Vagina (tissue), 2 donors: ENCODE measurements around the gene CISD1.
"Not testable (repeated sequence)": the region's sequence is repeated elsewhere in the genome, so short reads cannot be mapped to it uniquely, and the experiment has no call there.

Source experiments
- POLR2AphosphoS5 ChIP-seq, 2 donors: sonication (generic); formaldehyde crosslinking; IDR thresholded peaks; one replicate each; pipeline ENCODE4 v1.9.0; 2017; ENCODE audit warnings: antibody characterized with exemption in 2 of 2, mild to moderate bottlenecking in 2 of 2, low read depth in 1 of 2; ENCODE audit not compliant: insufficient read depth in 1 of 2
- TF ChIP-seq, protein P1 (sequence below), 3 experiments: fragments of 450-650 bp in 2 of 3; fragments of 200-600 bp in 1 of 3; sonication (generic) in 1 of 3; IDR thresholded peaks; one replicate each; pipeline ENCODE4 v1.5.1; 2017 to 2019; ENCODE audit warnings: antibody characterized with exemption in 3 of 3, mild to moderate bottlenecking in 2 of 3, moderate library complexity in 2 of 3

- TF ChIP-seq, protein P1, sequence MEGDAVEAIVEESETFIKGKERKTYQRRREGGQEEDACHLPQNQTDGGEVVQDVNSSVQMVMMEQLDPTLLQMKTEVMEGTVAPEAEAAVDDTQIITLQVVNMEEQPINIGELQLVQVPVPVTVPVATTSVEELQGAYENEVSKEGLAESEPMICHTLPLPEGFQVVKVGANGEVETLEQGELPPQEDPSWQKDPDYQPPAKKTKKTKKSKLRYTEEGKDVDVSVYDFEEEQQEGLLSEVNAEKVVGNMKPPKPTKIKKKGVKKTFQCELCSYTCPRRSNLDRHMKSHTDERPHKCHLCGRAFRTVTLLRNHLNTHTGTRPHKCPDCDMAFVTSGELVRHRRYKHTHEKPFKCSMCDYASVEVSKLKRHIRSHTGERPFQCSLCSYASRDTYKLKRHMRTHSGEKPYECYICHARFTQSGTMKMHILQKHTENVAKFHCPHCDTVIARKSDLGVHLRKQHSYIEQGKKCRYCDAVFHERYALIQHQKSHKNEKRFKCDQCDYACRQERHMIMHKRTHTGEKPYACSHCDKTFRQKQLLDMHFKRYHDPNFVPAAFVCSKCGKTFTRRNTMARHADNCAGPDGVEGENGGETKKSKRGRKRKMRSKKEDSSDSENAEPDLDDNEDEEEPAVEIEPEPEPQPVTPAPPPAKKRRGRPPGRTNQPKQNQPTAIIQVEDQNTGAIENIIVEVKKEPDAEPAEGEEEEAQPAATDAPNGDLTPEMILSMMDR (IDR thresholded peaks at IDR 0.05): not testable (repeated sequence)
- not testable (repeated sequence) for TF ChIP-seq POLR2AphosphoS5 (IDR thresholded peaks at IDR 0.05; ENCODE audit: insufficient read depth in 1 of 2, low read depth in 1 of 2)
Observed at GRCh38 chr10:58229856-58230255, 39.1 kb upstream of the CISD1 start.
